Measurements from ENCODE around the gene PTRH1.

PTRH1 gene

GRCh38 chr9:127707766-127708165 lies 7.7 kb downstream of the PTRH1 start:
- Histone ChIP-seq H3K4me1 (peaks cover 5% of the 10 kb centered on the region; the same call in 1 of the 2 replicates), H3K4me3 (ENCODE audit: low read depth, low read length) (no peak overlapping the region), H3K27me3 (no peaks in the 10 kb centered on the region), H3K36me3 (no peaks in the 10 kb centered on the region; the same call in 1 of the 2 replicates), H3K9me3 (peaks cover 8% of the 10 kb centered on the region; the same call in 1 of the 2 replicates)
- TF ChIP-seq, protein P1, sequence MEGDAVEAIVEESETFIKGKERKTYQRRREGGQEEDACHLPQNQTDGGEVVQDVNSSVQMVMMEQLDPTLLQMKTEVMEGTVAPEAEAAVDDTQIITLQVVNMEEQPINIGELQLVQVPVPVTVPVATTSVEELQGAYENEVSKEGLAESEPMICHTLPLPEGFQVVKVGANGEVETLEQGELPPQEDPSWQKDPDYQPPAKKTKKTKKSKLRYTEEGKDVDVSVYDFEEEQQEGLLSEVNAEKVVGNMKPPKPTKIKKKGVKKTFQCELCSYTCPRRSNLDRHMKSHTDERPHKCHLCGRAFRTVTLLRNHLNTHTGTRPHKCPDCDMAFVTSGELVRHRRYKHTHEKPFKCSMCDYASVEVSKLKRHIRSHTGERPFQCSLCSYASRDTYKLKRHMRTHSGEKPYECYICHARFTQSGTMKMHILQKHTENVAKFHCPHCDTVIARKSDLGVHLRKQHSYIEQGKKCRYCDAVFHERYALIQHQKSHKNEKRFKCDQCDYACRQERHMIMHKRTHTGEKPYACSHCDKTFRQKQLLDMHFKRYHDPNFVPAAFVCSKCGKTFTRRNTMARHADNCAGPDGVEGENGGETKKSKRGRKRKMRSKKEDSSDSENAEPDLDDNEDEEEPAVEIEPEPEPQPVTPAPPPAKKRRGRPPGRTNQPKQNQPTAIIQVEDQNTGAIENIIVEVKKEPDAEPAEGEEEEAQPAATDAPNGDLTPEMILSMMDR (IDR thresholded peaks at IDR 0.05; ENCODE audit: low read depth, low read length): 0 out of 2 replicates have a peak, but pooled peaks have one; percentile 5
- DNase-seq: no peak

GRCh38 chr9:127706836-127707241 lies 8.6 kb downstream of the PTRH1 start, which contains the start of gene CFAP157:
Gene CFAP157 (plus strand): TSS chr9:127706988. CDS start chr9:127707032, 44 bp downstream.
- TF ChIP-seq, protein P1 (IDR thresholded peaks at IDR 0.05; ENCODE audit: low read depth, low read length): no peak
- no peak for DNase-seq
- Histone ChIP-seq H3K4me3 (ENCODE audit: low read depth, low read length) (no peak within 1 kb of the TSS), H3K27me3 (no peaks in the 10 kb centered on the region), H3K9me3 (peaks cover 8% of the 10 kb centered on the region; the same call in 1 of the 2 replicates), H3K4me1 (peaks cover 5% of the 10 kb centered on the region; the same call in 1 of the 2 replicates), H3K36me3 (no peaks in the 10 kb centered on the region; the same call in 1 of the 2 replicates)

- Histone ChIP-seq H3K27me3 (no peaks in the 10 kb centered on the region), H3K9me3 (peaks cover 8% of the 10 kb centered on the region; the same call in 1 of the 2 replicates), H3K4me1 (peaks cover 9% of the 10 kb centered on the region), H3K36me3 (no peaks in the 10 kb centered on the region; the same call in 1 of the 2 replicates), H3K4me3 (ENCODE audit: low read depth, low read length) (no peak overlapping the region)
- DNase-seq: no peak
- TF ChIP-seq, protein P1 (IDR thresholded peaks at IDR 0.05; ENCODE audit: low read depth, low read length): no peak
These were observed 9.7 kb downstream of the PTRH1 start for GRCh38 chr9:127705577-127706379.

- H3K9me3 ChIP-seq: peaks cover under 1% of the 10 kb centered on the region; the same call in 1 of the 2 replicates
- peaks cover 16% of the 10 kb centered on the region for H3K4me1 ChIP-seq
- no peaks in the 10 kb centered on the region for H3K36me3 ChIP-seq
- DNase-seq: no peak
- TF ChIP-seq, protein P1 (IDR thresholded peaks at IDR 0.05; ENCODE audit: low read depth, low read length): no peak
- no peak overlapping the region for H3K4me3 ChIP-seq (ENCODE audit: low read depth, low read length)
- H3K27me3 ChIP-seq: no peaks in the 10 kb centered on the region
These were observed 12.0 kb downstream of the PTRH1 start for GRCh38 chr9:127703289-127703946.

DNA sequence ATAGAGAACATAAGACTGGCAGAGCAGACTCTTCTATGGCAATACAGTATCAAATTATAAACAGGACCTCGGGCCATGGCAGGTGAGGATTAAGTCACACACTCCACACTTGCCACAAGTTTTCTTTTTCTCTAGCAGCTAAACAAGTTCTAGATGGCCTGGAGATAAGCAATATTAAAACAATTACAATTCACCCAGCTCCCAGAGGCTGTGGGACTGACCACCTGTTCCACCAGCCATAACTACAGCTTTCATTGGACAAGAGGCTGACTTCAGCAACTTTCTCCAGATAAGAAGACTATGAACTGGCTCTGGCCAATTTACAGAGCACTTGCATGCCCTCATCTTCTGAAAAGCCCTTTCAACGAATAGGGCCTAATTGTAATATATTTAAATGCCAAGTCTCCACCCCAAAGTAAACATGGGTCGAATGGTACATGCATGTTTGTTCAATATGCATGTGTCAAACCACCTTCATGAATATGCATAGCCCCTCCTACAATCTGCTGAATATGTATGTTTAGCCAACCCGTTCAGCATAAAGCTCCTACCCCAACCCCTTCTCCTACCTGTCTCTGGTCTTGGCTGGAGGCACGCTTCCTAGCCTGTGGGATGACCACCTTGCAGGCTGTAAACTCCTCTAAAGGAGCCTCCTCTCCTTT lies 14.7 kb downstream of the PTRH1 start:
- TF ChIP-seq, protein P1 (IDR thresholded peaks at IDR 0.05; ENCODE audit: low read depth, low read length): no peak
- Histone ChIP-seq H3K9me3 (no peaks in the 10 kb centered on the region), H3K27me3 (no peaks in the 10 kb centered on the region), H3K4me3 (ENCODE audit: low read depth, low read length) (no peak overlapping the region), H3K4me1 (peaks cover 11% of the 10 kb centered on the region; the same call in 1 of the 2 replicates), H3K36me3 (no peaks in the 10 kb centered on the region)
- DNase-seq: no peak
